Activated T-helper 17 cell treated with anti-CD3 and anti-CD28 coated beads, Interleukin-2, amount 50 U/mL, for 72 hours (primary cell): ENCODE results near the gene RPRM. TPM values are rescaled to one million over a fixed set of nuclear protein-coding genes. Genes with fewer than 3 reads are reported as not detected.
"Not testable (repeated sequence)": the region's sequence is repeated elsewhere in the genome, so short reads cannot be mapped to it uniquely, and the experiment has no call there.

Experiments
- ATAC-seq: fragments of 150-1000 bp; cut with Tn5 transposase; replicated peaks from 2 replicates; pipeline ENCODE4 v1.10.0; 2021; ENCODE audit warnings: mild to moderate bottlenecking, moderate library complexity
- H3K27ac Mint-ChIP-seq: one replicate; pipeline ENCODE4 v1.8.0; 2022; ENCODE audit warnings: mixed read lengths
- H3K27me3 Mint-ChIP-seq: one replicate; pipeline ENCODE4 v1.8.0; 2022; ENCODE audit warnings: mixed read lengths
- H3K36me3 Mint-ChIP-seq: one replicate; pipeline ENCODE4 v1.8.0; 2022; ENCODE audit warnings: low read depth, mild to moderate bottlenecking, mixed read lengths
- H3K4me1 Mint-ChIP-seq: one replicate; pipeline ENCODE4 v1.8.0; 2022; ENCODE audit warnings: mixed read lengths
- H3K4me3 Mint-ChIP-seq: one replicate; pipeline ENCODE4 v1.8.0; 2022; ENCODE audit warnings: mild to moderate bottlenecking, mixed read lengths
- H3K9me3 Mint-ChIP-seq: one replicate; pipeline ENCODE4 v1.8.0; 2022; ENCODE audit warnings: mixed read lengths
- total RNA-seq, 2 donors: library from RNA; stranded (reverse); gene quantifications; one replicate each; pipeline ENCODE4 v1.2.3, GENCODE V29; 2022

Gene RPRM
- total RNA-seq: not detected

DNA sequence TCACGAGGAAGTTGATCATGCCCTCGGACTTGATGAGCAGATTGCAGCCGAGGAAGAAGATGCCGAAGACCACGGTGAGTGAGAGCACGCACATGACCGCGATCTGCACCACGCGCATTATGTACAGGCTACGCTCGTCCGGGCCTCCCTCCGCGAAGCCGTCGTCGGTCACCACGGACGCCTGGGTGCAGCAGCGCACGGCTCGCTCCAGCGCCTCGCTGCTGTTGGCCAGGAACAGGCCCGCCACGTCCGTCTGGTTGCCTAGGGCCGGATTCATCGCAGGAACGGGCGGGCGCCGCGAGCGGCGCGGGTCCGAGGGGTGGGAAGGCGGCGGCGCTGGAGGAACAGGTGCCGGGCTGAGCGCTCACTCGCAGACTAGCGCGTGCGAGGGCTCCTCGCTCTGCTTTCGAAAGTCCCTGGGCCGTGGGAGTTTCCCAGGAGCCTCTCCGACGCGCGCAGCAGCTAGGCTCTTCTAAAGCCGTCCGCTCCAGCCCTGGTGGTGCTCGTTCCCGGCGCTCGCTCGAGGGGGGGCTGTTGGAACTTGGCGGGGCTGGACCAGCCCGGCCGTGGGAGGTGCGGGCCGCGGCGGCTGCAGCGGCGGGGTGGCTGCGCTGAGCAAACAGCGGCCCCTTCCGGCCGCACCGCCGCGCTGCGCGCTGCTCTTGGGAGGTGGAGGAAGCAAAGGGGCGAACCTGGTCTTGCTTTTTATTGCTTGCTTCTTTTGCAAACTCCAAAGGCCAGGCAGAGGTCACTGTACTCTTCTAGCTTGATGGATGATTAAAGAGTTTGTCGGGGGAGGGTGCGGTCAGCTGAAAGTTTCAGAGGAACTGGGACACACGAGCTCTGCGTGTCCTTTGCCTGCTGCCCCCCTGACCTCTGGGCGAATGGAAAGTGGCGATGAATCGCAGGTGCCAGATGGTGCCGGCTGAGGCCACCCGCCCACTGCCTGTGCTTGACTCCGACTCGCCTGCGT lies at the start of gene RPRM:
Gene RPRM, minus strand, starts transcription at position 474 of the 973 bp plus-strand sequence. Its CDS starts 197 bp downstream, at position 277.
- H3K4me3 Mint-ChIP-seq: peak within 1 kb of the TSS; percentile 61
- ATAC-seq: peak; percentile 87
- H3K4me1 Mint-ChIP-seq: peaks cover 6% of the 10 kb centered on the region
- H3K36me3 Mint-ChIP-seq: no peaks in the 10 kb centered on the region
- H3K27me3 Mint-ChIP-seq: peaks cover 54% of the 10 kb centered on the region
- no peaks in the 10 kb centered on the region for H3K9me3 Mint-ChIP-seq
- no peak within 1 kb of the TSS for H3K27ac Mint-ChIP-seq

DNA sequence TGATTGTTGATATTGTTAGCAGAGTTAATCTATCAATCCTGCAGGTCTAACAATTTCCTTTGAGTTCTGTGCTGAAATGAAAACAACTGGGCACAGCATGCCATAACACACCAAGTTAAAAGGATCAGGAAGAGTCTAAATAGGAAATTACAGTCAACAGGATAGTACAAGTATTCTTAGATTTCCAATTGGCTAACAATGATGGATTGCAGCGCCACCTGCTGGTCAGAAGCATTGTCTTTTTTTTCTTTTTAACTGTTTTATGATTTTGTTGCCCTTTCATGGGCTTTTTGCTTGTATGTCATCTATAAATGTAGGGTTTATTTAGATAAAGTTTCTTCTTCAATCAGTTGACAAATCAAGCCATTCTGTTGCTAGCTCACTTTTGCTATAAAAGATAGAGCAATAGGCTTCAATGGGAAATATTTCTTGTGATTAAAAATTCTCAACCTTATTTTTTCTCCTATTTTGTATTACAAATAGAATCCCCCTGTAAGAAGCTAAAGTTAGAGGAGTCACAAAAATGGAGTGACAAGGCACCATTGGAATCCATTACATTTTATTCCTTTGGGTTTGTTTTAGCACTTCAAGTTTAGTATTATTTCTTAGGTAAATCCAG lies 40.8 kb upstream of the RPRM start:
- Mint-ChIP-seq H3K4me3 (no peak overlapping the region), H3K4me1 (no peaks in the 10 kb centered on the region), H3K36me3 (no peaks in the 10 kb centered on the region), H3K27me3 (peaks cover 16% of the 10 kb centered on the region), H3K9me3 (no peaks in the 10 kb centered on the region), H3K27ac (no peak overlapping the region)
- ATAC-seq: no peak

DNA sequence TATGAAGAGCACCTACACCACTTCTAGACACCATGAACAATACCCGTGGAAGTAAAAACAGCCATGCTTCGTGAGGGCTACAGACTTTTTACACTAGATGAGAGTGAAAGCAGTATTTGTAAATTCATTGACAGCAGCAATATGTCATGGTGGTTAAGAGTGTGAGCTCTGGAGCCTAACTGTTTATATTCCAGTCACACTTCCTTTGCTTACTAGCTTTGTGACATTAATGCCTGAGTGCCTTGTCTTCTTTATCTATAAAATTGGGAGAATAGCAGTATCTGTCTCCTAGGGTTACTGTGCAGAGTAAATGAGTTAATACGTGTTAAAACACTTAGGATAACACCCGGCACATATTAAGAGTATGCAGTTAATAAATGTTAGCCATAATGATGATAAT lies 33.8 kb upstream of the RPRM start:
- Mint-ChIP-seq H3K27me3 (peaks cover 22% of the 10 kb centered on the region), H3K9me3 (peaks cover 9% of the 10 kb centered on the region), H3K27ac (no peak overlapping the region), H3K36me3 (no peaks in the 10 kb centered on the region), H3K4me3 (no peak overlapping the region), H3K4me1 (no peaks in the 10 kb centered on the region)
- ATAC-seq: no peak

DNA sequence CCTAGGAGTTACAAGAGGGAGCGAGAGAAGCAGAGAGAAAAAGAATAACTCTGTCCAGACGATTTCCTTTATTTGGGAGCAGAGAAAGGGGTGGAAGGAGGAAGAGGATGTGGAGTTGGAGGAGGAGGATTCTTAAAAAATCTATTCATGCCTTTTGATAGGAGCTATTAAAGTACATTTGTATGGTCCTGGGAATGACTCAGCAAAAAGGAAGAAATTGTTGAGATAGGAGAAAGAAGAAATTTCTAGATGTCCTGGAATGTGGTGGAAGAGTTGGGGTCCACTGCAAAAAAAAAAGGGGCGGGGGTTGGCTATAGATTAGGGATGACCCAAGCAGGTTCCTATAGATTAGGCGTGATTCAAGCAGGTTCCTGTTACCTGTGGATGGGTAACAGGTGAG lies 32.4 kb upstream of the RPRM start:
- no peak overlapping the region for H3K4me3 Mint-ChIP-seq
- no peak for ATAC-seq
- no peak overlapping the region for H3K27ac Mint-ChIP-seq
- no peaks in the 10 kb centered on the region for H3K4me1 Mint-ChIP-seq
- H3K9me3 Mint-ChIP-seq: peaks cover 9% of the 10 kb centered on the region
- peaks cover 25% of the 10 kb centered on the region for H3K27me3 Mint-ChIP-seq
- H3K36me3 Mint-ChIP-seq: no peaks in the 10 kb centered on the region

DNA sequence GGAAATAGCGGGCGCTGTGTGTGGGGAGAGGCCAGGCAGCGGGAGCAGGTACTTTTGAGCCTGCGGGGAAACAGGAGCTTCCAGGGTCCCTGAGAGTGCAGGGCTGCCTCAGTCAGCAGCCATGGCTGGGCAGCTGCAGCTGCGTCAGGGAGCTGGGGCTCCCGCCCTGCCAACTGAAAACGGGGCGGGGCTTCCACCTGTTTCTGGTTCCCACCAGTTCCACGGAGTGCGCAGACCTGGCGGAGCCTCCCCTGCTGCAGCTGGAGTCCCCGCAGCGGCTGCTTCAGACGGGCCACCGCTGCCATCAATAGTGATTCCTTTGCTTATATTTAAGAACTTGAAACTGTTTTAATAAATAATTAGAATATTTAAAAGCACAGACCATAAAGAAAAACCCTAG lies 30.6 kb upstream of the RPRM start:
- H3K4me1 Mint-ChIP-seq: no peaks in the 10 kb centered on the region
- H3K4me3 Mint-ChIP-seq: no peak overlapping the region
- peaks cover 22% of the 10 kb centered on the region for H3K27me3 Mint-ChIP-seq
- peaks cover 9% of the 10 kb centered on the region for H3K9me3 Mint-ChIP-seq
- H3K36me3 Mint-ChIP-seq: no peaks in the 10 kb centered on the region
- H3K27ac Mint-ChIP-seq: no peak overlapping the region
- no peak for ATAC-seq

DNA sequence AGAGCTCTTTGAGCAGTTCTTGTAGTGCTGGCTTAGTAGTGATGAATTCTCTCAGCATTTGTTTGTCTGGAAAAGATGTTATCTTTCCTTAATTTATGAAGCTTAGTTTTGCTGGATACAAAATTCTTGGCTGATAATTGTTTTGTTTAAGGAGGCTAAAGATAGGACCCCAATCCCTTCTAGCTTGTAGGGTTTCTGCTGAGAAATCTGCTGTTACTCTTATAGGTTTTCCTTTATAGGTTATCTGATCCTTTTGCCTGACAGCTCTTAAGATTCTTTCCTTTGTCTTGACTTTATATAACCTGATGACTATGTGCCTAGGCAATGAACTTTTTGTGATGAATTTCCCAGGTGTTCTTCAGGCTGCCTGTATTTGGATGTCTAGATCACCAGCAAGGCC lies 27.9 kb upstream of the RPRM start:
- peaks cover 19% of the 10 kb centered on the region for H3K27me3 Mint-ChIP-seq
- not testable (repeated sequence) for H3K36me3 Mint-ChIP-seq, H3K4me1 Mint-ChIP-seq, H3K4me3 Mint-ChIP-seq, ATAC-seq, H3K9me3 Mint-ChIP-seq, H3K27ac Mint-ChIP-seq

DNA sequence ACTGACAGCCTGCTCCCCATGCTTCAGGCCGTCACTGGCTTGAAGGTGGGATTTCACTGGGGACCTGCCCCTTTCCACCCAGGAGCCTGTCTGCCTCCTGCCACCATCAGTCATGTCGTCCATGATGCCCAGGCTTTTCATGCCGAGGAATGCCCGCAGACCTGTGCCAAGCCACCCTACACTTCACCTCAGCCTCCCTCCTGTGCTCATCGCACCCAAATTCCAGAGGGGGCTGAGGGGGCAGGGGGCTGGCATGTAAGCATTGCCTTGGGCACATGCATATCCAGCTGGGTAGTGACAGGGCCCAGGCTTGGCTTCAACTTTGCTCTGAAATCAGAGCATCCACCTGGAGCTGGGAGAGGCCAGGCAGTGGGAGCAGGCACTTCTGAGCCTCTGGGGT lies 20.9 kb upstream of the RPRM start:
- Mint-ChIP-seq H3K27ac (no peak overlapping the region), H3K4me1 (no peaks in the 10 kb centered on the region), H3K36me3 (no peaks in the 10 kb centered on the region), H3K9me3 (no peaks in the 10 kb centered on the region), H3K4me3 (no peak overlapping the region), H3K27me3 (no peaks in the 10 kb centered on the region)
- ATAC-seq: no peak

DNA sequence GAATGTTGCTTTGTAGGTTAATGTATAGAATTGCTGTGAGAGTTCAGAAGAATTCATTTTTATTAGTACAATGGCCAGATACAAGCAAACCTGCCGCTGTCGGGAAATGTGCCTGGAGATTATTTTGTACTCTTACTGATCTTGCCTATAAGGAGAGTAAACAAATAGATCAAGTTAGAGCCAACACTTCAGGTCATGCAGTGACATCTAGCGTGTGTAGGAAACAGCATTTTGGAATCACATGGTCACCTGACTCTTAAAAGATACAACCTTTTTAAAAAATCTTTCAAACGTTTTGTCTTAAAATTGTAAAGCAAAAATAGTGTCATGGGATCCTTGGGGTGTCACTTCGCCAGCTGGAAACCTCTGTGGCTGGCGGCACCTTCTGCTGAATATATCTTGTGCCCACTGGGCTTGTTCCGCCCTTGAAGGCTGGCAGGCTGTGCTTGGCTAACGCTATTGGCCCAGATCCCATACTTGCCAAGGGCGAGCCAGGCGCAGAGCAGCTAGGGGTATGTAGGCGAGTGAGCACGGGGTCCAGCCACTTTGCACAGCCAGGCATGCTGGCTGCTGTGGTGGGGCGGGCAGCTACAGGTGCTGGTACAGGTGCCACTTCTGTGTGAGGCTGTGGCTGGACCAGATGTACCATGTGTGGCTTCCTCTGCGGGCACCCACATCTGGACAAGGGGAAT lies 19.5 kb upstream of the RPRM start:
- Mint-ChIP-seq H3K36me3 (no peaks in the 10 kb centered on the region), H3K4me3 (no peak overlapping the region), H3K4me1 (no peaks in the 10 kb centered on the region), H3K27ac (no peak overlapping the region), H3K27me3 (peaks cover under 1% of the 10 kb centered on the region), H3K9me3 (no peaks in the 10 kb centered on the region)
- ATAC-seq: no peak

DNA sequence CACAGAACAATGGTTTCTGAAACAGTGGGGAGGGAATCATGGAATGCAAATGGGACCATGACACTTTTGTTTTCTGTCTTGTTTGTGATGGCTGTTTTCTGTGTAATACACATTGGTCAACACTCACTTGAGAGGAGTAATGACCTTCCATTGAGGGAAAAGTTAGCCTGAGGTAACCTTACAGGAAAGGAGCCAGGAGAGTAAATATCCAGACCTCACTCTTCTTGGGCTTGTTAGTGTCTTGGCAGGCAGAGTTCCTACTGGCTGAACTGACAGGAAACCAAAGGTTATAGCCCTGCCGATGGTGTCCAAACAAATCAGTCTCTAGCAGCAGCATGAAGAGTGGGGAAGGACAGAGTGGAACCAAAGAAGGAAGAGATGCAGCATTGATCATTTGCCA lies 17.2 kb upstream of the RPRM start:
- Mint-ChIP-seq H3K4me3 (no peak overlapping the region), H3K4me1 (no peaks in the 10 kb centered on the region), H3K27ac (no peak overlapping the region), H3K9me3 (no peaks in the 10 kb centered on the region), H3K36me3 (no peaks in the 10 kb centered on the region), H3K27me3 (peaks cover 9% of the 10 kb centered on the region)
- ATAC-seq: no peak

DNA sequence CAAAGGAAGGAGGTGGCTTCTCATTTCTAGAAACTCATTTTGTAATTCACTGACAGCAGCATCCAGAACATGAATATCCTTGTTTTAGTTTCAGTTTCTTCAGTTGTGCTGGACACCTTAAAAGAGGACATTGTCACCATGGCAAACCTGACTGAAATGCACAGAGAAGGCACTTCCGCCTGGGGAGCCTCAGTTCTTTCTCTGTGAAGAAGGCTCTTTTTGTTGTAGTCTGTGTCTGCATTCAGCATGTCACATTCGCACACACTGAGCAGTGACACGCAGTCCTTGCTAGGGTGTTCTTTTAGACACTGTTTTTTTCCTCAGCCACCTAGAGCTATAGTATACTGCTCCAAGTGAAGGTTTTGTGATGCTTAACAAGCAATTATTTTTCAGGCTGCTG lies 9.5 kb upstream of the RPRM start:
- ATAC-seq: no peak
- H3K4me1 Mint-ChIP-seq: no peaks in the 10 kb centered on the region
- H3K4me3 Mint-ChIP-seq: no peak overlapping the region
- no peak overlapping the region for H3K27ac Mint-ChIP-seq
- no peaks in the 10 kb centered on the region for H3K36me3 Mint-ChIP-seq
- H3K9me3 Mint-ChIP-seq: no peaks in the 10 kb centered on the region
- H3K27me3 Mint-ChIP-seq: peaks cover 28% of the 10 kb centered on the region

DNA sequence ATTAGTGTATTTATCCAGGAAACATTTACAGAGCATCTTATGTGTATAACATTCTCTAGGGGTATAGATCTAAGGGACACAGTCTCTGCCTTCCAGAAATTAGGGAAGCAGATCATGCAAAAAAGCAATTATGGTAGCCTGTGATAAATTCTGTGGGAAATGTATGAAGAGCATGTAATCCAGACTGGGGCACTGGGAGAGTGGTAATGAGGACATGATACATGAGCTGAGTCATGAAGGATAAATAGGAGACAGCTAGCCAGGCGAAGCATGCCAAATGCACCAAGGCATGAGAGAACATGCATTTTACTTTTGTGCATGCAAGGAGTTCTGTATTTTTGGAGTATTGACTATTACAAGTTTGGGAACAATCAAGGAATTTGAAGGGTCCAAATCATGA lies 8.9 kb upstream of the RPRM start:
- H3K4me3 Mint-ChIP-seq: no peak overlapping the region
- H3K27ac Mint-ChIP-seq: no peak overlapping the region
- H3K4me1 Mint-ChIP-seq: no peaks in the 10 kb centered on the region
- no peaks in the 10 kb centered on the region for H3K36me3 Mint-ChIP-seq
- H3K27me3 Mint-ChIP-seq: peaks cover 25% of the 10 kb centered on the region
- H3K9me3 Mint-ChIP-seq: no peaks in the 10 kb centered on the region
- no peak for ATAC-seq

DNA sequence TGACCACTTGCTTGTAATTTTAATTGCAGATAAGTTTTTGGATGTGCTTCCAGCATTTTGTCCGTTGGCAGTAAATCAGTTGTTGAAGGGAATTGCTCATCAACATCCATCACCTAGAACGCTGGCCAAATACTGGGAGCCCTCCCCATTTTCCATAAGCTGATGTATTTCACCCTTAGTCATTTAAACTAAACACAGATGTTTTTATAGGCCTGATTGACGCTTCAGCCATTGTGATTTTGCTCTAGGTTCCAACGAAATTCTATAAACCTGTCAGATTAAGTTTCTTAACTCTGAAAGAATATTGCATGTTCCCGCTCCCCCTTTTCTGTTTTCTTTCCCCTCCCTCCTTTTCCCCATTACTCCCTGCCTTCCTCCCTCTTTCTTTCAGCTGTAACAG lies 1.0 kb upstream of the RPRM start:
- Mint-ChIP-seq H3K4me1 (peaks cover 6% of the 10 kb centered on the region), H3K27ac (no peak overlapping the region), H3K9me3 (no peaks in the 10 kb centered on the region), H3K27me3 (peaks cover 49% of the 10 kb centered on the region), H3K4me3 (peak overlapping the region; percentile 61), H3K36me3 (no peaks in the 10 kb centered on the region)
- ATAC-seq: no peak

DNA sequence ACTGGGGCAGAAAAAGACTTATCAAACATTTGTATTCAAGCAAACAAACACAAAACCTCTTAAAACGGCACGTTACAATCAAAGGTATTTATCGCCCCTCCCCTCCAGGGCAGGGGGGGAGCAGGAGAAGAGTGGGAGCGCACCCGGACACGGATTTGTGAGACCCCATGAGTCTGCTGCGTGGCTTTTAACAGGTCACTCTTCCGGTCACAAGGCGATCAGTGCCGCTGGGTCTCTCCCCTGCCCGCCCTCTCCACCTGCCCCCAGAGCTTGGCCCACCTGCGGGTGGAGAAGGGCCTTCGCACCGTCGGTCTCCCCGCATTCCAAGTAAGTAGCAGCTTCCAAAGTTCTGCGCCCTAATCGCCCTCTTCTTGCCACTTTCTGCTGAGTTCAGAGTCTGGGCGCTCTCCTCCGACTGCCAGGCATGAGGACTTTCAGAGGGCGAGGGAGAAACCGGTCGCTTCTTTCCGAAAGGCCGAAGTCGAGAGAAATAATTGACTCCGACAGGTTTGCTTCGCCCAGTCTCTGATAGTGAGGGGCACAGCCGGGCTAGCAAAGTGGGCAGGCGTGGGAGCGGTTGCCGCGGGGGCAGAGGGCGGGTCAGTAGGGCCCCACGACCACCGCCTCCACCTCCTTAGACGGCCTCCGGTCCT lies 800 bp downstream of the RPRM start:
- peaks cover 55% of the 10 kb centered on the region for H3K27me3 Mint-ChIP-seq
- no peak for ATAC-seq
- no peaks in the 10 kb centered on the region for H3K9me3 Mint-ChIP-seq
- H3K27ac Mint-ChIP-seq: no peak overlapping the region
- H3K36me3 Mint-ChIP-seq: no peaks in the 10 kb centered on the region
- H3K4me3 Mint-ChIP-seq: peak overlapping the region; percentile 61
- H3K4me1 Mint-ChIP-seq: peaks cover 6% of the 10 kb centered on the region

DNA sequence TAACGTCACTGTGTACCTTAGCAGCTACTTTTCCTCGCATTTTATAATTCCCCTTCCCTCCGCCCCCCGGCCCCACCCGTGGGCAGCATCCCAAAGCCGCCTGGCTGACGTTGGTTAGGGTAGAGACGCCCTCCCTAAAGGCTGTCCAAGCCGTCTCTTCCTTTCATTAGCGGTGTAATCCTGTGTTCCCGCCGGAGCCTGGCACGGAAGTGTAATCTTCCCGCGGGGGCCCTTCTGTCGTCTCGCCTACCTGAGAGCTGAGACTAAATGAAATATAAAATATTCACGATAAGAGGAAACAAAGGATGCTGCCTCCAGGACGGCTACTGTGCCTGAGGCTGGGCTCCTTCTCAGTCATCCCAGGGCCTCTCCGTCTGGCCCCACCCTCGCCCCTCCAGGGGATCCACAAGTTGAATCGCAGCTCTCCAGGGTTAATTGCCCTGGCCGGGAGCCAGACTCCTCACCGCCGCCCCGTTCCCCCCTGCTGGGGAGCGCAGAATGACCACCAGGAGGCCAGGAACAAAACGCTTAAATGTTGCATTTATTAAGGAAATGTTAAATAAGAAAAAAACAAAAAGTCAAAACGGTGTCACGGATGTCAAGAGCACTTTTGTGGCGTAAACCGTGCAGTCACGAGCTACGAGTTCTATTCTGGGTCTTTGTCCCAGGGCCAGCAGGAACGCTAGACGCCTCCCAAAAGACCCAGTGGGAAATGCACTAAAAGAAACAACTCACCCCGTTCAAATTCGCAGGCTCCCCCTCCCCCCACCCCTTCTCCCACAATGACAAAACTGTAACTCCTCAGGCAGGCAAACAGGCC lies 1.5 kb downstream of the RPRM start:
- peaks cover 55% of the 10 kb centered on the region for H3K27me3 Mint-ChIP-seq
- no peaks in the 10 kb centered on the region for H3K36me3 Mint-ChIP-seq
- H3K4me1 Mint-ChIP-seq: peaks cover 6% of the 10 kb centered on the region
- H3K9me3 Mint-ChIP-seq: no peaks in the 10 kb centered on the region
- ATAC-seq: no peak
- no peak overlapping the region for H3K27ac Mint-ChIP-seq
- peak overlapping the region; percentile 61 for H3K4me3 Mint-ChIP-seq
